PFSK-1 (cell line): ENCODE data around the gene PLEKHA5.

ENCODE experiments used
- POLR2AphosphoS5 ChIP-seq: IDR thresholded peaks from 2 replicates; pipeline ENCODE4 v1.6.1; 2012; ENCODE audit warnings: low read depth, mild to moderate bottlenecking, control low read depth, low read length, moderate library complexity
- REST ChIP-seq, 2 experiments: IDR thresholded peaks; 2 replicates each; pipeline versions ENCODE4 v1.6.1 to v1.8.0; 2011 to 2012; ENCODE audit warnings: low read depth in 2 of 2, low read length in 2 of 2, control low read depth in 1 of 2, inconsistent platforms in 1 of 2, mild to moderate bottlenecking in 1 of 2, moderate library complexity in 1 of 2; ENCODE audit not compliant: insufficient read depth in 1 of 2
- SIN3A ChIP-seq: IDR thresholded peaks from 2 replicates; pipeline ENCODE4 v1.6.1; 2012; ENCODE audit warnings: mild to moderate bottlenecking, low read length, moderate library complexity, borderline replicate concordance; ENCODE audit not compliant: insufficient read depth
- TAF1 ChIP-seq: IDR thresholded peaks from 2 replicates; pipeline ENCODE4 v1.6.1; 2012; ENCODE audit warnings: low read length, control low read depth, borderline replicate concordance; ENCODE audit not compliant: insufficient read depth

GRCh38 chr12:19260135-19260534, 130.6 kb downstream of the PLEKHA5 start:
- TF ChIP-seq POLR2AphosphoS5, result no peak
- TF ChIP-seq TAF1, result no peak
- TF ChIP-seq REST (IDR thresholded peaks at IDR 0.05; ENCODE audit: insufficient read depth in 1 of 2, low read depth in 2 of 2, low read length in 2 of 2), result no peak
- no peak for TF ChIP-seq SIN3A
